HepG2 (cell line): Measurements from ENCODE around the gene ANKDD1A. TPM values are rescaled to one million over a fixed set of nuclear protein-coding genes. Genes with fewer than 3 reads are reported as not detected.

Experiments used
- ATAC-seq: fragments of 200-7000 bp; cut with Tn5 transposase; 3 replicates; pipeline ENCODE4 v1.9.1; 2020; ENCODE audit warnings: mild to moderate bottlenecking, moderate library complexity
- BruUV-seq: library from RNA; stranded (reverse); fragments of 400-500 nt; replicated peaks from 2 replicates; lab custom pipeline; 2021; lab: Mats Ljungman, UMichigan
- CTCF ChIA-PET: fragments of 300-600 bp; formaldehyde crosslinking; extraction: SDS; loops from one replicate; lab custom pipeline; 2021; ENCODE audit warnings: low total read pairs, inconsistent platforms, low intra/inter-chr PET ratio; lab: Yijun Ruan, JAX
- POLR2A ChIA-PET: fragments of 350-600 bp; sonication (Branson Sonifier 250); formaldehyde crosslinking; loops from one replicate; lab custom pipeline; 2020; ENCODE audit warnings: antibody characterized with exemption, inconsistent platforms; lab: Yijun Ruan, JAX
- DNase-seq: peaks from one replicate; pipeline ENCODE4 v3.0.0-alpha.2; 2015; ENCODE audit warnings: low spot score
- FAIRE-seq: peaks from 3 replicates; lab custom pipeline; 2011; peaks lifted over from hg19 to GRCh38; lab: Jason Lieb, UNC
- H2AFZ ChIP-seq: one replicate; pipeline ENCODE4 v1.6.1; 2011; ENCODE audit warnings: low read length, inconsistent platforms
- H3K27ac ChIP-seq: fragments of 300-600 bp; 3 replicates; pipeline ENCODE4 v1.8.0; 2011; ENCODE audit warnings: mixed run types, mild to moderate bottlenecking, mixed read lengths, low read length, inconsistent platforms; ENCODE audit not compliant: insufficient read depth; ENCODE audit errors: extremely low read length
- H3K27me3 ChIP-seq, 2 experiments: fragments of 200-600 bp in 1 of 2; 2 replicates in 1 of 2; 3 replicates in 1 of 2; pipeline versions ENCODE4 v1.6.0 to v1.8.0; 2011; ENCODE audit warnings: low read length in 2 of 2, mild to moderate bottlenecking in 2 of 2, moderate library complexity in 2 of 2, inconsistent platforms in 1 of 2; ENCODE audit not compliant: insufficient read depth in 2 of 2, control insufficient read depth in 1 of 2
- H3K36me3 ChIP-seq, 2 experiments: fragments of 200-600 bp in 1 of 2; replicated peaks in 1 of 2; 2 replicates in 1 of 2; 3 replicates in 1 of 2; pipeline versions ENCODE4 v1.5.1 to v1.8.0; 2011; ENCODE audit warnings: low read length in 2 of 2, inconsistent platforms in 1 of 2; ENCODE audit not compliant: insufficient read depth in 2 of 2, control insufficient read depth in 1 of 2
- H3K4me1 ChIP-seq: 2 replicates; pipeline ENCODE4 v1.5.1; 2012; ENCODE audit warnings: low read length, inconsistent platforms; ENCODE audit not compliant: insufficient read depth
- H3K4me2 ChIP-seq: 2 replicates; pipeline ENCODE4 v1.6.0; 2011; ENCODE audit warnings: low read depth, low read length, inconsistent platforms
- H3K4me3 ChIP-seq, 3 experiments: fragments of 200-600 bp in 1 of 3; sonication (generic), shearing (Covaris generic) in 1 of 3; replicated peaks in 1 of 3; 2 replicates each; pipeline ENCODE4 v1.5.1; 2011 to 2016; ENCODE audit warnings: low read length in 3 of 3, inconsistent platforms in 2 of 3, low read depth in 2 of 3, mild to moderate bottlenecking in 2 of 3, control low read depth in 1 of 3, mixed read lengths in 1 of 3; ENCODE audit not compliant: insufficient read depth in 1 of 3
- H3K79me2 ChIP-seq: one replicate; pipeline ENCODE4 v1.6.1; 2011; ENCODE audit warnings: low read length, inconsistent platforms; ENCODE audit not compliant: insufficient read depth
- H3K9ac ChIP-seq: 2 replicates; pipeline ENCODE4 v1.6.0; 2011; ENCODE audit warnings: mild to moderate bottlenecking, low read depth, low read length, inconsistent platforms; ENCODE audit not compliant: insufficient read depth
- H3K9me3 ChIP-seq: 2 replicates; pipeline ENCODE4 v1.5.1; 2012; ENCODE audit warnings: mild to moderate bottlenecking, low read length
- H4K20me1 ChIP-seq: 2 replicates; pipeline ENCODE4 v1.6.0; 2011; ENCODE audit warnings: inconsistent platforms, mild to moderate bottlenecking, low read length, moderate library complexity; ENCODE audit not compliant: insufficient read depth
- MZF1 ChIP-seq: sonication (generic); formaldehyde crosslinking; IDR thresholded peaks from 2 replicates; pipeline ENCODE4 v1.8.1; 2023; ENCODE audit warnings: mild to moderate bottlenecking, missing genetic modification reagents, borderline replicate concordance
- SYNCRIP ChIP-seq: fragments of 200-400 bp; formaldehyde crosslinking; IDR thresholded peaks from 2 replicates; pipeline ENCODE4 v1.6.1; 2018; ENCODE audit warnings: mild to moderate bottlenecking, low read depth, low read length; ENCODE audit not compliant: insufficient read depth
- TEAD3 ChIP-seq: optimal IDR thresholded peaks from 2 replicates; pipeline ENCODE3; 2016; ENCODE audit warnings: borderline replicate concordance
- ZBTB1 ChIP-seq: sonication (generic); formaldehyde crosslinking; IDR thresholded peaks from 2 replicates; pipeline ENCODE4 v1.4.0; 2020; ENCODE audit warnings: missing genetic modification reagents, borderline replicate concordance
- ZNF17 ChIP-seq: sonication (generic); formaldehyde crosslinking; IDR thresholded peaks from 2 replicates; pipeline ENCODE4 v1.5.0; 2020; ENCODE audit warnings: mild to moderate bottlenecking, missing genetic modification reagents
- ZNF44 ChIP-seq: sonication (generic); formaldehyde crosslinking; IDR thresholded peaks from 2 replicates; pipeline ENCODE4 v1.5.1; 2020; ENCODE audit warnings: mild to moderate bottlenecking, missing genetic modification reagents
- ZNF460 ChIP-seq: sonication (generic); formaldehyde crosslinking; IDR thresholded peaks from 2 replicates; pipeline ENCODE4 v1.5.1; 2020; ENCODE audit warnings: missing genetic modification reagents, mild to moderate bottlenecking, borderline replicate concordance
- ZNF556 ChIP-seq: sonication (generic); formaldehyde crosslinking; IDR thresholded peaks from 2 replicates; pipeline ENCODE4 v1.4.0; 2020; ENCODE audit warnings: mild to moderate bottlenecking, missing genetic modification reagents, borderline replicate concordance
- ZNF670 ChIP-seq: sonication (generic); formaldehyde crosslinking; IDR thresholded peaks from 2 replicates; pipeline ENCODE4 v1.8.0; 2022; ENCODE audit warnings: mild to moderate bottlenecking, missing genetic modification reagents, borderline replicate concordance
- WGBS: methylation state at CpG from one replicate; pipeline ENCODE4 v1.1.6; 2017; ENCODE audit warnings: low lambda C conversion rate; 5-methylcytosine and 5-hydroxymethylcytosine counted together
- in situ Hi-C: cut with HindIII; loops from 2 replicates; pipeline ENCODE4 v1.10.0; 2017; ENCODE audit warnings: low pct_unique_long_range_greater_than_20kb; ENCODE audit not compliant: extremely low pct_ligation_motif_present
- intact Hi-C: fragments of 100-400 bp; cut with micrococcal nuclease; formaldehyde crosslinking; loops from one replicate; pipeline ENCODE4 v1.10.0; 2022; ENCODE audit not compliant: unreplicated experiment
- polyA plus RNA-seq, 8 experiments: library from polyadenylated mRNA; depleted of rRNA in 3 of 8; stranded (reverse) in 7 of 8; unstranded in 1 of 8; fragments of >200 nt; fragmentation: Illumina TruSeq in 4 of 8; extraction: Trizol in 4 of 8; gene quantifications; 2 replicates each; pipeline versions ENCODE4 v1.2.1 to v1.2.3, GENCODE V29; 2011 to 2016; ENCODE audit warnings: low read depth in 4 of 8, missing spikeins in 1 of 8, mixed read lengths in 1 of 8; ENCODE audit not compliant: insufficient read depth in 1 of 8
- total RNA-seq, 5 experiments: library from RNA; depleted of rRNA; stranded (reverse); fragments of >200 nt; fragmentation: Illumina TruSeq; extraction: Trizol; gene quantifications; 2 replicates each; pipeline ENCODE4 v1.2.3, GENCODE V29; 2016; ENCODE audit warnings: low read depth in 1 of 5
- TF ChIP-seq, protein P1 (sequence below): sonication (generic); formaldehyde crosslinking; IDR thresholded peaks from 2 replicates; pipeline ENCODE4 v1.4.0; 2020; ENCODE audit warnings: mild to moderate bottlenecking, missing genetic modification reagents
- TF ChIP-seq, protein P2 (sequence below): sonication (generic); formaldehyde crosslinking; IDR thresholded peaks from 2 replicates; pipeline ENCODE4 v1.9.0; 2022; ENCODE audit warnings: missing genetic modification reagents, mild to moderate bottlenecking, borderline replicate concordance
- TF ChIP-seq, protein P3 (sequence below): IDR thresholded peaks from 2 replicates; pipeline ENCODE4 v1.6.1; 2018; ENCODE audit warnings: missing genetic modification reagents
- TF ChIP-seq, protein P4 (sequence below): fragments of 450-650 bp; IDR thresholded peaks from 2 replicates; pipeline ENCODE4 v1.6.1; 2016

The ANKDD1A gene
- total and polyA plus RNA-seq, 2 of the 13 experiments (the other 11 are each of a cell fraction or from before 2014, with no cell fraction given): 0.11 to 0.48 TPM

DNA sequence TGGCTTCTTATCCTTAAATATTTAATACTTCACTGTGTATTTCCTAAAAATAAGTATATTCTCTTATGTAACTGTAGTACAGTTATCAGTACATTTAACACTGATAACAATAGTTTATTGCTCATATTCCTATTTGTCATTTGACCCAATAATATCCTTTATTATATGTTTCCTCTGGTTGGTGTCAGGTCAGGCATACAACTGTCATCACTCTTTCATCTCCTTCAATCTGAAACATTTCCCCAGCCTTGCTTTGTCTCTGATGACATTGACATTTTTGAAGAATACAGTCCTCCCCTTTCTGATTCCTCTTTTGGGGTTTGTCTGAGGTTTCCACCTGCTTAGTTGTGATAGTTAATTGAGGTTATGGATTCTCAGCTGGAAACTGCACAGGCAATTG lies 42.2 kb upstream of the ANKDD1A start:
- FAIRE-seq (no peak), ATAC-seq (no peak), DNase-seq (no peak)
- Histone ChIP-seq H3K4me3 (no peak overlapping the region), H4K20me1 (no peaks in the 10 kb centered on the region; the same call in 1 of the 2 replicates), H3K9ac (no peak overlapping the region), H3K27ac (no peak overlapping the region), H3K27me3 (no peaks in the 10 kb centered on the region), H2AFZ (no peak overlapping the region), H3K4me1 (no peaks in the 10 kb centered on the region), H3K36me3 (peaks cover 0 to 5% of the 10 kb centered on the region in 2 experiments; a peak in 1 of 5 replicates), H3K4me2 (no peak overlapping the region), H3K79me2 (no peaks in the 10 kb centered on the region), H3K9me3 (no peaks in the 10 kb centered on the region)
- CTCF ChIA-PET: no interaction called here
- no TSS peak for BruUV-seq
- in situ Hi-C loops: no loop called here
- intact Hi-C loops: no loop called here
- TF ChIP-seq ZNF460 (CRISPR knock-in tag): no peak
- no peak for TF ChIP-seq ZNF670 (CRISPR knock-in tag)
- no peak for TF ChIP-seq MZF1 (CRISPR knock-in tag)
- POLR2A ChIA-PET: no interaction called here

DNA sequence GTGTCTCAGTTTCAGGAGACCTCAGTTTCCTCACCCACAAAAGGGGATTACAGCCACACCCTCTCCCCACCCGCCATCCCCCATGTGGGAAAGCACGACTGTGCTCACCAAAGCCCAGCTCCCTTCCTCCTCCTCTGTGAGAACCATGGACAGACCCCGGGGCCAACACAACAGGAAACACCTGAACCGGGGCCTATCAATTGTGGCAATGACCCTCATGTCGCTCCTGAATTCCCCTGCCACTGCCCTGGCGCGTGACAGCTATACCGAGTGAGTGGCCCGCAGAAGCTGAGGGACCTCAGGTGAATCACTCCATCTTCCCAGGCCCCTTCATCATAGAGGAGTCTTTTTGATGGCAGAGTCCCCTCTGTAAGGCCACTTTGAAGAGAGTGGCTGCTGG lies 41.3 kb upstream of the ANKDD1A start:
- Histone ChIP-seq H2AFZ (no peak overlapping the region), H3K4me2 (no peak overlapping the region), H3K36me3 (peaks cover 0 to 2% of the 10 kb centered on the region in 2 experiments; a peak in 1 of 5 replicates), H3K9me3 (no peaks in the 10 kb centered on the region), H3K27me3 (no peaks in the 10 kb centered on the region), H3K4me3 (no peak overlapping the region), H3K4me1 (no peaks in the 10 kb centered on the region), H3K9ac (no peak overlapping the region), H3K79me2 (no peaks in the 10 kb centered on the region), H4K20me1 (no peaks in the 10 kb centered on the region; the same call in 1 of the 2 replicates), H3K27ac (no peak overlapping the region)
- BruUV-seq: no TSS peak
- FAIRE-seq (no peak), DNase-seq (no peak), ATAC-seq (no peak)
- in situ Hi-C loops: no loop called here
- intact Hi-C loops: no loop called here
- ChIA-PET CTCF (no interaction called here), POLR2A (no interaction called here)
- WGBS: 89% methylated on average over 8 of the region's 9 CpGs
- TF ChIP-seq, protein P1, sequence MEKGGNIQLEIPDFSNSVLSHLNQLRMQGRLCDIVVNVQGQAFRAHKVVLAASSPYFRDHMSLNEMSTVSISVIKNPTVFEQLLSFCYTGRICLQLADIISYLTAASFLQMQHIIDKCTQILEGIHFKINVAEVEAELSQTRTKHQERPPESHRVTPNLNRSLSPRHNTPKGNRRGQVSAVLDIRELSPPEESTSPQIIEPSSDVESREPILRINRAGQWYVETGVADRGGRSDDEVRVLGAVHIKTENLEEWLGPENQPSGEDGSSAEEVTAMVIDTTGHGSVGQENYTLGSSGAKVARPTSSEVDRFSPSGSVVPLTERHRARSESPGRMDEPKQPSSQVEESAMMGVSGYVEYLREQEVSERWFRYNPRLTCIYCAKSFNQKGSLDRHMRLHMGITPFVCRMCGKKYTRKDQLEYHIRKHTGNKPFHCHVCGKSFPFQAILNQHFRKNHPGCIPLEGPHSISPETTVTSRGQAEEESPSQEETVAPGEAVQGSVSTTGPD (CRISPR knock-in tag): no peak
- TF ChIP-seq SYNCRIP: no peak
- no peak for TF ChIP-seq ZNF44 (CRISPR knock-in tag)
- no peak for TF ChIP-seq ZBTB1
- TF ChIP-seq, protein P2, sequence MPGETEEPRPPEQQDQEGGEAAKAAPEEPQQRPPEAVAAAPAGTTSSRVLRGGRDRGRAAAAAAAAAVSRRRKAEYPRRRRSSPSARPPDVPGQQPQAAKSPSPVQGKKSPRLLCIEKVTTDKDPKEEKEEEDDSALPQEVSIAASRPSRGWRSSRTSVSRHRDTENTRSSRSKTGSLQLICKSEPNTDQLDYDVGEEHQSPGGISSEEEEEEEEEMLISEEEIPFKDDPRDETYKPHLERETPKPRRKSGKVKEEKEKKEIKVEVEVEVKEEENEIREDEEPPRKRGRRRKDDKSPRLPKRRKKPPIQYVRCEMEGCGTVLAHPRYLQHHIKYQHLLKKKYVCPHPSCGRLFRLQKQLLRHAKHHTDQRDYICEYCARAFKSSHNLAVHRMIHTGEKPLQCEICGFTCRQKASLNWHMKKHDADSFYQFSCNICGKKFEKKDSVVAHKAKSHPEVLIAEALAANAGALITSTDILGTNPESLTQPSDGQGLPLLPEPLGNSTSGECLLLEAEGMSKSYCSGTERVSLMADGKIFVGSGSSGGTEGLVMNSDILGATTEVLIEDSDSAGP: no peak
- TF ChIP-seq, protein P3, sequence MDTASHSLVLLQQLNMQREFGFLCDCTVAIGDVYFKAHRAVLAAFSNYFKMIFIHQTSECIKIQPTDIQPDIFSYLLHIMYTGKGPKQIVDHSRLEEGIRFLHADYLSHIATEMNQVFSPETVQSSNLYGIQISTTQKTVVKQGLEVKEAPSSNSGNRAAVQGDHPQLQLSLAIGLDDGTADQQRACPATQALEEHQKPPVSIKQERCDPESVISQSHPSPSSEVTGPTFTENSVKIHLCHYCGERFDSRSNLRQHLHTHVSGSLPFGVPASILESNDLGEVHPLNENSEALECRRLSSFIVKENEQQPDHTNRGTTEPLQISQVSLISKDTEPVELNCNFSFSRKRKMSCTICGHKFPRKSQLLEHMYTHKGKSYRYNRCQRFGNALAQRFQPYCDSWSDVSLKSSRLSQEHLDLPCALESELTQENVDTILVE (CRISPR knock-in tag): no peak
- TF ChIP-seq ZNF556 (CRISPR knock-in tag): no peak
- no peak for TF ChIP-seq TEAD3 (CRISPR knock-in tag)
- TF ChIP-seq, protein P4, sequence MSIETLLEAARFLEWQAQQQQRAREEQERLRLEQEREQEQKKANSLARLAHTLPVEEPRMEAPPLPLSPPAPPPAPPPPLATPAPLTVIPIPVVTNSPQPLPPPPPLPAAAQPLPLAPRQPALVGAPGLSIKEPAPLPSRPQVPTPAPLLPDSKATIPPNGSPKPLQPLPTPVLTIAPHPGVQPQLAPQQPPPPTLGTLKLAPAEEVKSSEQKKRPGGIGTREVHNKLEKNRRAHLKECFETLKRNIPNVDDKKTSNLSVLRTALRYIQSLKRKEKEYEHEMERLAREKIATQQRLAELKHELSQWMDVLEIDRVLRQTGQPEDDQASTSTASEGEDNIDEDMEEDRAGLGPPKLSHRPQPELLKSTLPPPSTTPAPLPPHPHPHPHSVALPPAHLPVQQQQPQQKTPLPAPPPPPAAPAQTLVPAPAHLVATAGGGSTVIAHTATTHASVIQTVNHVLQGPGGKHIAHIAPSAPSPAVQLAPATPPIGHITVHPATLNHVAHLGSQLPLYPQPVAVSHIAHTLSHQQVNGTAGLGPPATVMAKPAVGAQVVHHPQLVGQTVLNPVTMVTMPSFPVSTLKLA: no peak
- TF ChIP-seq ZNF17 (CRISPR knock-in tag): no peak
